Stimulated activated CD8-positive, alpha-beta memory T cell treated with anti-CD3 and anti-CD28 coated beads, Interleukin-4, amount 100 ng/mL, for 48 hours (primary cell): ENCODE data around the gene MTTP.

Experiments used
- DNase-seq: peaks from one replicate; pipeline ENCODE4 v3.0.0-alpha.2; 2020

MTTP gene

GRCh38 chr4:99642725-99643489 is 68.3 kb downstream of the MTTP start:
- DNase-seq = no peak

- no peak for DNase-seq
These were observed 69.8 kb downstream of the MTTP start for GRCh38 chr4:99644453-99644852.

DNA sequence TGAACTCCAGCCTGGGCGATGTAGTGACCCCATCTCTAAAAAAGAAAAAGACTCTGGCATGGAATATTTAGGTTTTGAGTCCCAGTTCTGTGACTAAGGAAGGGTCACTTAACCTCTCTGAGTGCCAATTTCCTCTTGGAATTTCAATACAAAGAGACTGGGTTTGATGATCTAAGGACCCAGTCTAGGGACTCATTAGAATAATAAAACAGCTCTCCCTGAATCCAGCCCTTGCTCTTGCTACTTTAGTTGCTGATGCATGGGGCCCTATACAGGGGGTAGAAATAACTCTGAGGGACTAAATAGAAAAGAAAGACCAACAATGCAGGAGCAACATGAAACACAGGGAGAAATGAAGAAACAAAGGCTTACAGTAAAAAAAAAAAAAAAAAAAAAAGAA is 70.4 kb downstream of the MTTP start:
- no peak for DNase-seq

- no peak for DNase-seq
These were observed 71.0 kb downstream of the MTTP start for GRCh38 chr4:99645638-99646037.

DNA sequence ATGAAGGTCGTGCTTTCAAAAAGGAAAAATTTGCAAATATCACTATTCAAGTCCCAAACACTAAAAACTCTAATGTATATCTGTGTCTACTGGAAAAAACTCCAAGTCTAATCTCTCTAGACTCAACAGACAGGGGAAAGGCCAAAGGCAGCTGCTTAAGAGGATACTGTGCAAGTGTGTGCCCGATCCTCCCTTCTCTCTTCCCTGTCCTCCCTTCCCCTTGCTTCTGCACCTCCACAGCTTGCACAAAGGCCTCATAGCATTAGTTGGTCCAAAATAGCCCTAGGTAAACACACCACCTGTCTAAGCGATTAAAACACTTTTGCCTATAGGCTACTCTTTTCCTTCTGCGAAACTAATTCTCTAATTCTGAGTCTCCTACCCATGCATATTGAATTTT is 72.4 kb downstream of the MTTP start:
- no peak for DNase-seq

DNA sequence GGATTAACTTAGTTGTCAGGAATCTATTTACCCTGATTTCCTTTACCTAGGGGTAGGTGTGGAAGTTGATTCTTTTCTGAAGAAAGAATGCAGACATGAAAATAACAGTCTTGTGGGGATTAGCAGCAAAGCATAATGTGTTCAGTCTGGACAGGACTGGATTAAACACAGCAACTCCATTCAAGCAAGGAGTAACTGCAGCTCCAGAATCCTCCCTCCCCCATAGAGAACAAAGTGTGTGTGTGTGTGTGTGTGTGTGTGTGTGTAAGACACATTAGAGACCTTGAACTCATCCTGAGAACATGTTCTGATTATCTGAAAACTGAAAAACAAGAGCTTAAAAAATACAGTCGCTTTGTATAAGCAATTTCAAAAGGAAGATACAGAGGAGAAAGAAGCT is 73.7 kb downstream of the MTTP start:
- DNase-seq = no peak

- no peak for DNase-seq
These were observed 74.6 kb downstream of the MTTP start for GRCh38 chr4:99649208-99649607.

- DNase-seq = no peak
These were observed 75.2 kb downstream of the MTTP start for GRCh38 chr4:99649778-99650177.

DNA sequence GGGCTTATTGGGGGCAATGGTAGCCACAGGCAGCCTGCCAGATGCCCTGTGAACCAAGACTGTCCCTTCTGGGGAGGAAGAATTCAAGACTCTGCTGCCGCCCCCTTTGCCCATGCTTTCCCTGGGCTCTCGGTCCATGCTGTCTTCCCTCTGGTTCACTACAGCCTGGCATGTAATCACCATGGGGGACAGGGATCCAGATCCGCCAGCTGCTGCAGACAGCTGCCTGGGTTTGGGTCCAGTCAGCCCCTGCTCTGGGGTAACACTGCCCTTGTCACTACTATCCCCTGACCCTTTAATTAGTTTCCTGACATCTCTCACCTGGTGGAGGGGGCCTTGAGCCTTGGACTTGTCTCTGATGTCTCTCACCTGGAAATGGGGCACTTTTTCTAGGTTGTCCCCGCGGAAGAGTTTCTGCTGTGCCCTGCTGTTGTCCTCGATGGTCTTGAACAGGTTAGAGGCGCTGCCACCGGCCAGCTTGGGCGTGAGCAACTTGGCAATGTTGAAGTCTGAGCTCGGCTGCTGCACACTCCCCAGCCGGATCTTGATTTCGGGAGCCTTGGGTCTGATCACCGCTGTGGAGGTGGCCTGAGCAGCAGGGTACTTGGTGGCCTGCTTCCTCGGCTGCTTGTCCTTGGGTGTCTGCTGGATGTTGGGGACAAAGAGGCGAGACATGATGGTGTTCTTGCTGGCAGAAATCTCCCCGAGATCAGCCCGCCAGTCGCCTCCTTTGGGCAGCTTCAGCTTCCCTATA is 76.6 kb downstream of the MTTP start:
- no peak for DNase-seq

GRCh38 chr4:99651811-99652485 is 77.3 kb downstream of the MTTP start:
- DNase-seq = no peak

DNA sequence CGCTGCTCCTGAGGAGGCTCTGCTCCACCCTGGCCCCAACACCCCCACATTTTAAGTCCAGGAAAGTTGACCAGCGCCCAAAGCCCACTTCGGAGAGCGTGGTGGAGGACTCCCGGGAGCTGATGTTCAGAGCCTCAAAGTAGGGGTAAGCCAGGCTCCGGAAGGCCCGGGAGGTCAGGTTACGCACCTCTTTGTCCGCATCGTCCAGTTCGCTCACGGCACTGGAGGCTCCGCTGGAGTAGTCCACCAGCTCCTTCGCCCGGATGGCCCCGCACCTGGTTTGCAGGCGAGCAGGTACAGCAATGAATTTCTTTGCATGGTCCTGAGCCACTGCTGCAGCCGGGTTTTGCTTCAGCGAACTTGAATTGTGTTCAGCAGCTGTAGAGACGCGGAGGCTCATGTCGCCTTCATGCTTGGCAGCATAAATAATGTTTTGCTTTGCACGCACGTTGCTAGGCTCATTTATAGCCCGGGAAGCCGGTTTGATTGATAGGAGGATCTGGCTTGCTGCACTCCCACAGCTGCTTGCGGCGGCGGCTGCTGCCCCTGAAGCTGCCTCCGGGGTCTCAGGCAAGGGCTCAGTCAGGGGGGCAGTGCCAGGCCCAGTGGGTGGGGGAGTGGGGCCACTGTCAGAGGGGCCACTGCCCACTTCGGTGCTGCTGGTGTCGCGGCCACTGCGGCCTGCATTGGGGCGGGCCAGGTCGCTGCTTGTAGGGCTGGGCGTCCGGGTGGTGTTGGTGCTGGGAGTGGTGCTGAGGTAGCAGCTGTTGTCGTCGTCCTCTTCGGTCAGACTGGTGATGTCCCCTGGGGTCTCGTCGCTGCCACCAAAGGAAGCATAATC is 78.2 kb downstream of the MTTP start:
- DNase-seq = no peak

- DNase-seq = no peak
These were observed 79.3 kb downstream of the MTTP start for GRCh38 chr4:99653916-99654315.

- DNase-seq = no peak
These were observed 79.7 kb downstream of the MTTP start for GRCh38 chr4:99654361-99654761.

DNA sequence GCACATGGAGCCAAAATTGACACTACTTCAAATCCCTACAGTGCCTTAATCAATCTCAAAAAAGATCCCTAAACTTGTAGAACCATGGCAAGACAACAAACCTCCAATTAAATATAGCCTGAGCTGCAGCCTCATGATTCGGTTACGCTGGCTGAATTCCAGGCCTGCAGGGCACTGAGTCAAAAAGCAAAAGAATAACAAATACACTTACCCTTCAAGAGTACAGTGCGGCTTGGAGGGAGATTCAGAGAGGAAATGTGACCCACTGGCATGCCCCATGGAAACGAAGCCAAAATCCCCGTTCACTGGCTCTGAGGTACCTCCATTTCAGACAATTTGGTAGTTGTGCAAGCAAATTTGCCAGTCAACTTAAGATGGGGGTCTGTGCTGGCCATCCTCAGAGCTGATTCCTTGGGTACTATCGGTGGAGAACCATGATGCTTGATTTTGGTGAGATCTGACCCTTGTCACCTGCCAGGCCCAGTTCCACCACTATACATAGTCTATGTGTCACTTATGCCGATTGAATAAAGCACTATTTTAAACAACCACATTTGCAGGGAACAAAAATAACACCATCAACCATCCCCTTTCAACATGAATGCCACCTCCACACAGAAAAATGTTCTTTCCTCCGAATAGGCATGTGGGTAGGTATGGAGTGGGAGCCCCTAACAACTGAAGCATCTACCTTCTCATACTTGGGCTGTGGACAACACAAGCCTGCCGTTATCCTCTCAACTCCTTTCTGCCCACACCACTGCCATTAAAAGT is 80.9 kb downstream of the MTTP start:
- DNase-seq = no peak

DNA sequence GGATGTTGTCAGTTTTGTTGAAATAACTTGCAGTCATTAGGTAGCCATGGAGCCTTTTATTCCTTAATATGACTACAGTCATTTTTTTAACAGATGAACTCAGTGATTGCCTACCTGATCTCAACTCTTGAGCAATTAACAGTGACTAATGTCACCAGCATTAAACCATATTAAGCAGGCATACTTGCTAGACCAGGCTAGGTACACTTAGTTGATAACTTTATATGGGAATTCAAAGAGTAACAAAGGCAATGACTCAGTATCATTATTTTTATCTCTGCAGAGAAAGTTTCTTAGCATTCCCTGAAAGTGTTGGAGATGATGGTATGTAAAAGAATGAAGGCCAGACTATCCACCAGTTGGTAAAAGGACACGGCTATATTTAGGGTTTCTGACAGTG is 83.2 kb downstream of the MTTP start, which contains the start of gene C4orf54:
Gene C4orf54 (minus strand): TSS at position 31 of the 400 bp plus-strand sequence. CDS start 3,180 bp downstream, outside the sequence.
- DNase-seq = no peak

DNA sequence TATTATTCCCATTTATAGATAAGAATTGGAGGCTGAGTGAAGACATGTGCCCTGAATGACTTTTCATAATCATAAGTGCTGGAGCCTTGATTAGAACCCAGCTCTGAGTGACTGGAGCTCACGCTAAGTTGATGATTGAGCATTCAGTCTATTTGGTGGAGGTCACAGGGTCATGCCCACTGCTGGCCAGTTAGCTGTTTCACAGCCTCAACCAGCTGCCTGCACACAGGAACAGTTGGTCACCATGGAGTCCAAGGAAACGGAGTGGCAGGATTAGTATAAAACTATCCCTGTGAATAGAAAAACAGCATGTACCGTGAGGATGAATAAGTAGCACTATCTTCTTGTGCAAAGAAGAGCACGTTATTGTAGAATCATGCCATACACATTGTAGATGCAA is 84.0 kb downstream of the MTTP start:
- DNase-seq = no peak

- DNase-seq = no peak
These were observed 87.3 kb downstream of the MTTP start for GRCh38 chr4:99661907-99662306.

DNA sequence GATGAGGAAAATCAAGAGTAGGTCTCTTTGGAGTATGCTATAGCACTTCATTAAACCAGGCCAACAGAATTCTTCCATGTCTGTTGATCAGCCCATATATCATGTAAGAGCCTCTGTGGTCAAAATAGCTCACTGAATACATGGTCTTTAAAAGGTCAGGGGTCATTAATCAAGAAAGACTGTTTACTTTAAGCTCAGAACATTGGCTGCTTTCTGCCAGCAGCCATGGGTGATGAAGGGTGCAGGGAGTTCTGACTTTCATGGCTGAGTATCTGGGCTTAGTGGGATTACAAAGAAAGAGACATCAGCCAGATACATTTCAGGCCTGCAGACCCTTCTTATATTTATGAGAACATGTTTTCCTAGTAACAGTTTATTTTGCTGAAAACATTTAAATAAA is 90.1 kb downstream of the MTTP start:
- DNase-seq = no peak

DNA sequence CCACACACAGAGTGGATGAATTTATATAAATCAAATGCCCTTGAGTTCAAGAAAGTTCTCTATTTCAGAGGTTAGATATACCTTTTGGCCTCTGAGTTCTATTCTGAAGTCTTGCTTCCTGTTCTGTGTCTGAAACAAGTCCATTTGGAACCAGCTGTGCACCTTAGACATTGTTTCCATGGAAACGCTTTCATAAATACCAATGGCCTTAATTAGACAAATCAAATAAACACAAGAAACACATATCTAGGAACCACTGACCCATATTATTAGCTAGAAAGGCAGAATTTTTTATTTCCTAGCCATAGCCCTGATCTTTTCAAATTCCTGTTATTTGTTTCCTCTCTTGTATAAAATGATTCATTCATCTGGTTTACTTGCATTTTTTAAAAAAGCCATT is 91.4 kb downstream of the MTTP start:
- DNase-seq = no peak

DNA sequence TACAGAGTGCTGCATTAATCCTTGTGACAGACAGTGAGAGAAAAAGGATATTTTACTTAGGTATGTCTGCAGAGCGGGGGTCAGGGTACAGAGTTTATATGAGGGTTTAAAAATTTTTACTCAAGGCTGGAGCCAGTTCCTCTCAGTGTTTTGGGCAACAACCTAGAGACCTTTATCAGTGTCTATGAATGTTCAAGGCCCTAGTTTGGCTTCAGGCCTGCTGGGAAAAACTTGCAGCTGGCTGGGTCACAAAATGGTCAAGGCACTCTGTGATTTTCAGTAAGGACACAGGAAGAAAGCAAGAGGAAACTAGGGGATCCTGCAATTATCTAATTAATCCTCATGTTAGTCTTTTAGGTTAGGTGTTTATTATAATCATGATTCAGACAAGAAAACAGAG is 93.8 kb downstream of the MTTP start:
- no peak for DNase-seq

GRCh38 chr4:99669084-99669483 is 94.5 kb downstream of the MTTP start:
- DNase-seq = no peak
